Measurements from ENCODE around the gene PLOD2.
A peak's percentile ranks its signal among the peaks of the same experiment; 100 is the strongest.

PLOD2 gene

GRCh38 chr3:146164506-146164905, 3.5 kb upstream of the PLOD2 start:
- Histone ChIP-seq H4K8ac (ENCODE audit: low read depth, low read length) (no peak overlapping the region), H2AK5ac (ENCODE audit: low read length) (peak overlapping the region; percentile 59), H3K27ac (ENCODE audit: low read depth, low read length) (no peak overlapping the region), H2BK120ac (ENCODE audit: insufficient read depth, low read length, poor library complexity) (peak overlapping the region; percentile 17), H3K4me1 (ENCODE audit: control insufficient read depth in 1 of 2, insufficient read depth in 2 of 2, low read length in 2 of 2) (peaks cover 3 to 10% of the 10 kb centered on the region in 2 experiments), H4K12ac (ENCODE audit: low read depth, low read length) (no peak overlapping the region), H3K9me3 (ENCODE audit: insufficient read depth, low read depth, low read length) (no peaks in the 10 kb centered on the region), H2BK12ac (ENCODE audit: low read length) (peak overlapping the region; percentile 30), H3K9ac (ENCODE audit: low read length) (no peak overlapping the region), H3K79me1 (ENCODE audit: low read length) (peaks cover 16% of the 10 kb centered on the region), H3K23ac (ENCODE audit: low read length) (no peak overlapping the region), H3K36me3 (ENCODE audit: control insufficient read depth in 1 of 2, insufficient read depth in 2 of 2, low read length in 2 of 2) (no peaks in the 10 kb centered on the region), H3K27me3 (ENCODE audit: insufficient read depth, low read length) (no peaks in the 10 kb centered on the region), H2AFZ (ENCODE audit: insufficient read depth, low read length, poor library complexity) (no peak overlapping the region), H3K4me2 (ENCODE audit: low read length) (no peak overlapping the region), H3K4ac (ENCODE audit: low read depth, low read length) (no peak overlapping the region), H3K14ac (ENCODE audit: low read length) (peak overlapping the region; percentile 15), H4K91ac (ENCODE audit: low read depth, low read length) (no peak overlapping the region), H3K4me3 (ENCODE audit: low read depth, low read length) (no peak overlapping the region), H3K79me2 (ENCODE audit: control insufficient read depth, insufficient read depth, low read length, poor library complexity) (peaks cover 9% of the 10 kb centered on the region), H3K18ac (ENCODE audit: low read length) (no peak overlapping the region), H2BK5ac (ENCODE audit: low read depth, low read length, poor library complexity) (no peak overlapping the region)
- DNase-seq = no peak

- Histone ChIP-seq H3K4me1 (ENCODE audit: control insufficient read depth in 1 of 2, insufficient read depth in 2 of 2, low read length in 2 of 2) (peaks cover 3 to 10% of the 10 kb centered on the region in 2 experiments), H3K79me2 (ENCODE audit: control insufficient read depth, insufficient read depth, low read length, poor library complexity) (peaks cover 9% of the 10 kb centered on the region), H4K12ac (ENCODE audit: low read depth, low read length) (no peak overlapping the region), H3K4me3 (ENCODE audit: low read depth, low read length) (no peak overlapping the region), H3K14ac (ENCODE audit: low read length) (no peak overlapping the region), H2BK120ac (ENCODE audit: insufficient read depth, low read length, poor library complexity) (no peak overlapping the region), H2AFZ (ENCODE audit: insufficient read depth, low read length, poor library complexity) (no peak overlapping the region), H2BK12ac (ENCODE audit: low read length) (no peak overlapping the region), H4K8ac (ENCODE audit: low read depth, low read length) (no peak overlapping the region), H2AK5ac (ENCODE audit: low read length) (peak overlapping the region; percentile 59), H3K23ac (ENCODE audit: low read length) (no peak overlapping the region), H3K27ac (ENCODE audit: low read depth, low read length) (no peak overlapping the region), H3K9ac (ENCODE audit: low read length) (no peak overlapping the region), H3K4ac (ENCODE audit: low read depth, low read length) (no peak overlapping the region), H4K91ac (ENCODE audit: low read depth, low read length) (no peak overlapping the region), H3K4me2 (ENCODE audit: low read length) (no peak overlapping the region), H3K18ac (ENCODE audit: low read length) (no peak overlapping the region), H2BK5ac (ENCODE audit: low read depth, low read length, poor library complexity) (no peak overlapping the region), H3K79me1 (ENCODE audit: low read length) (peaks cover 16% of the 10 kb centered on the region), H3K9me3 (ENCODE audit: insufficient read depth, low read depth, low read length) (no peaks in the 10 kb centered on the region), H3K27me3 (ENCODE audit: insufficient read depth, low read length) (no peaks in the 10 kb centered on the region), H3K36me3 (ENCODE audit: control insufficient read depth in 1 of 2, insufficient read depth in 2 of 2, low read length in 2 of 2) (no peaks in the 10 kb centered on the region)
- DNase-seq = no peak
Observed at GRCh38 chr3:146164071-146164470, 3.1 kb upstream of the PLOD2 start.

- H3K4ac ChIP-seq (ENCODE audit: low read depth, low read length) = no peak overlapping the region
Observed at GRCh38 chr3:146163584-146163983, 2.6 kb upstream of the PLOD2 start.

GRCh38 chr3:146162561-146162960, 1.6 kb upstream of the PLOD2 start:
- no peaks in the 10 kb centered on the region for H3K36me3 ChIP-seq (ENCODE audit: control insufficient read depth in 1 of 2, insufficient read depth in 2 of 2, low read length in 2 of 2)
- no peak overlapping the region for H2AK5ac ChIP-seq (ENCODE audit: low read length)
- H4K91ac ChIP-seq (ENCODE audit: low read depth, low read length) = no peak overlapping the region
- no peak overlapping the region for H4K12ac ChIP-seq (ENCODE audit: low read depth, low read length)
- H3K9ac ChIP-seq (ENCODE audit: low read length) = no peak overlapping the region
- peaks cover 3 to 10% of the 10 kb centered on the region in 2 experiments for H3K4me1 ChIP-seq (ENCODE audit: control insufficient read depth in 1 of 2, insufficient read depth in 2 of 2, low read length in 2 of 2)
- no peak overlapping the region for H2BK12ac ChIP-seq (ENCODE audit: low read length)
- H3K9me3 ChIP-seq (ENCODE audit: insufficient read depth, low read depth, low read length) = no peaks in the 10 kb centered on the region
- H3K23ac ChIP-seq (ENCODE audit: low read length) = no peak overlapping the region
- peaks cover 16% of the 10 kb centered on the region for H3K79me1 ChIP-seq (ENCODE audit: low read length)
- no peak overlapping the region for H3K14ac ChIP-seq (ENCODE audit: low read length)
- no peak overlapping the region for H3K18ac ChIP-seq (ENCODE audit: low read length)
- H2BK120ac ChIP-seq (ENCODE audit: insufficient read depth, low read length, poor library complexity) = no peak overlapping the region
- no peak for DNase-seq
- H4K8ac ChIP-seq (ENCODE audit: low read depth, low read length) = no peak overlapping the region
- no peak overlapping the region for H2BK5ac ChIP-seq (ENCODE audit: low read depth, low read length, poor library complexity)
- H3K79me2 ChIP-seq (ENCODE audit: control insufficient read depth, insufficient read depth, low read length, poor library complexity) = peaks cover 10% of the 10 kb centered on the region
- H3K27me3 ChIP-seq (ENCODE audit: insufficient read depth, low read length) = no peaks in the 10 kb centered on the region
- no peak overlapping the region for H3K4me3 ChIP-seq (ENCODE audit: low read depth, low read length)
- WGBS (ENCODE audit: extremely low coverage, insufficient coverage, insufficient read length) = no CpG with 5 or more reads among the region's 2 CpGs
- no peak overlapping the region for H2AFZ ChIP-seq (ENCODE audit: insufficient read depth, low read length, poor library complexity)
- no peak overlapping the region for H3K27ac ChIP-seq (ENCODE audit: low read depth, low read length)
- no peak overlapping the region for H3K4ac ChIP-seq (ENCODE audit: low read depth, low read length)
- H3K4me2 ChIP-seq (ENCODE audit: low read length) = no peak overlapping the region

More at GRCh38 chr3:146163584-146163983, 2.6 kb upstream of the PLOD2 start:
- H3K18ac ChIP-seq (ENCODE audit: low read length) = no peak overlapping the region
- no peak overlapping the region for H2BK120ac ChIP-seq (ENCODE audit: insufficient read depth, low read length, poor library complexity)
- no peak overlapping the region for H3K9ac ChIP-seq (ENCODE audit: low read length)
- H2BK5ac ChIP-seq (ENCODE audit: low read depth, low read length, poor library complexity) = no peak overlapping the region
- no peak overlapping the region for H2BK12ac ChIP-seq (ENCODE audit: low read length)
- H3K79me1 ChIP-seq (ENCODE audit: low read length) = peaks cover 16% of the 10 kb centered on the region
- H4K12ac ChIP-seq (ENCODE audit: low read depth, low read length) = no peak overlapping the region
- no CpG with 5 or more reads among the region's 2 CpGs for WGBS (ENCODE audit: extremely low coverage, insufficient coverage, insufficient read length)
- H3K4me1 ChIP-seq (ENCODE audit: control insufficient read depth in 1 of 2, insufficient read depth in 2 of 2, low read length in 2 of 2) = peaks cover 3 to 10% of the 10 kb centered on the region in 2 experiments
- no peak overlapping the region for H3K14ac ChIP-seq (ENCODE audit: low read length)
- peak in 1 of 2 donors; percentile 90 for DNase-seq
- no peaks in the 10 kb centered on the region for H3K27me3 ChIP-seq (ENCODE audit: insufficient read depth, low read length)
- H3K4me2 ChIP-seq (ENCODE audit: low read length) = no peak overlapping the region
- no peaks in the 10 kb centered on the region for H3K9me3 ChIP-seq (ENCODE audit: insufficient read depth, low read depth, low read length)
- H3K23ac ChIP-seq (ENCODE audit: low read length) = no peak overlapping the region
- no peak overlapping the region for H4K91ac ChIP-seq (ENCODE audit: low read depth, low read length)
- H3K79me2 ChIP-seq (ENCODE audit: control insufficient read depth, insufficient read depth, low read length, poor library complexity) = peaks cover 10% of the 10 kb centered on the region
- no peak overlapping the region for H3K4me3 ChIP-seq (ENCODE audit: low read depth, low read length)
- no peak overlapping the region for H2AK5ac ChIP-seq (ENCODE audit: low read length)
- H3K36me3 ChIP-seq (ENCODE audit: control insufficient read depth in 1 of 2, insufficient read depth in 2 of 2, low read length in 2 of 2) = no peaks in the 10 kb centered on the region
- H2AFZ ChIP-seq (ENCODE audit: insufficient read depth, low read length, poor library complexity) = no peak overlapping the region
- no peak overlapping the region for H3K27ac ChIP-seq (ENCODE audit: low read depth, low read length)
- H4K8ac ChIP-seq (ENCODE audit: low read depth, low read length) = no peak overlapping the region
